Astrocyte of the cerebellum (primary cell): ENCODE data around the gene CDK11B.
"Not testable (repeated sequence)": the region's sequence is repeated elsewhere in the genome, so short reads cannot be mapped to it uniquely, and the experiment has no call there.

Experiments
- DNase-seq: peaks from one replicate; pipeline ENCODE4 v3.0.0-alpha.2; 2011; ENCODE audit warnings: low read depth
- H3K4me3 ChIP-seq: 2 replicates; pipeline ENCODE4 v1.5.1; 2011; ENCODE audit warnings: mild to moderate bottlenecking, low read depth, low read length, moderate library complexity
- CTCF ChIP-seq: IDR thresholded peaks from 2 replicates; pipeline ENCODE4 v1.5.1; 2012; ENCODE audit warnings: low read length, low read depth, moderate library complexity, mild to moderate bottlenecking; ENCODE audit errors: missing control alignments
- in situ Hi-C: cut with HindIII; loops from 2 replicates; pipeline ENCODE4 v1.10.0; 2017; ENCODE audit warnings: low sequenced_read_pairs

CDK11B gene

GRCh38 chr1:1680912-1681273 is 22.1 kb upstream of the CDK11B start:
- DNase-seq: no peak
- in situ Hi-C loops: no loop called here
- no peak for TF ChIP-seq CTCF
- no peak overlapping the region for H3K4me3 ChIP-seq

GRCh38 chr1:1680031-1680911 is 21.5 kb upstream of the CDK11B start:
- in situ Hi-C loops: no loop called here
- no peak for DNase-seq
- no peak for TF ChIP-seq CTCF
- H3K4me3 ChIP-seq: no peak overlapping the region

GRCh38 chr1:1678581-1679380 is 20.0 kb upstream of the CDK11B start:
- peak; percentile 29 for TF ChIP-seq CTCF
- no peak for DNase-seq
- in situ Hi-C loops: no loop called here
- no peak overlapping the region for H3K4me3 ChIP-seq

GRCh38 chr1:1677718-1678580 is 19.1 kb upstream of the CDK11B start:
- no peak for TF ChIP-seq CTCF
- DNase-seq: no peak
- in situ Hi-C loops: no loop called here
- no peak overlapping the region for H3K4me3 ChIP-seq

GRCh38 chr1:1676087-1676486 is 17.3 kb upstream of the CDK11B start:
- DNase-seq, H3K4me3 ChIP-seq, in situ Hi-C loops: not testable (repeated sequence)

- H3K4me3 ChIP-seq, in situ Hi-C loops, DNase-seq: not testable (repeated sequence)
These were observed 16.4 kb upstream of the CDK11B start for GRCh38 chr1:1675218-1675617.

GRCh38 chr1:1674806-1675205 is 16.0 kb upstream of the CDK11B start:
- H3K4me3 ChIP-seq, in situ Hi-C loops, DNase-seq: not testable (repeated sequence)
